HL-60 (cell line): ENCODE data around the gene CDH23.
A peak's percentile ranks its signal among the peaks of the same experiment; 100 is the strongest.

Experiments used
- DNase-seq, 2 experiments: peaks; one replicate each; pipeline ENCODE4 v3.0.0-alpha.2; 2010 to 2020; ENCODE audit warnings: low read depth in 1 of 2, low spot score in 1 of 2
- H3K27ac ChIP-seq: fragments of 250-450 bp; sonication (Bioruptor Pico); replicated peaks from 2 replicates; pipeline ENCODE4 v1.5.1; 2020; ENCODE audit warnings: mild to moderate bottlenecking, moderate library complexity
- H3K27me3 ChIP-seq: fragments of 250-450 bp; sonication (Bioruptor Pico); 2 replicates; pipeline ENCODE4 v1.5.1; 2021; ENCODE audit warnings: mild to moderate bottlenecking, moderate library complexity; ENCODE audit not compliant: insufficient read depth, poor library complexity, severe bottlenecking
- H3K4me3 ChIP-seq: replicated peaks from 2 replicates; pipeline ENCODE4 v1.5.1; 2011; ENCODE audit warnings: mild to moderate bottlenecking, control low read depth, low read length; ENCODE audit not compliant: insufficient read depth
- CTCF ChIP-seq: IDR thresholded peaks from one replicate; pipeline ENCODE4 v1.5.1; 2011; ENCODE audit warnings: low read length, control low read depth, inconsistent platforms; ENCODE audit not compliant: insufficient read depth
- GABPA ChIP-seq: IDR thresholded peaks from 2 replicates; pipeline ENCODE4 v1.6.1; 2012; ENCODE audit warnings: low read depth
- POLR2AphosphoS5 ChIP-seq: IDR thresholded peaks from 2 replicates; pipeline ENCODE4 v1.6.1; 2012; ENCODE audit warnings: low read depth
- REST ChIP-seq: IDR thresholded peaks from 2 replicates; pipeline ENCODE4 v1.6.1; 2012; ENCODE audit warnings: low read depth; ENCODE audit not compliant: insufficient replicate concordance
- SPI1 ChIP-seq: IDR thresholded peaks from 2 replicates; pipeline ENCODE4 v1.6.1; 2012; ENCODE audit warnings: low read depth, mild to moderate bottlenecking, borderline replicate concordance

The CDH23 gene

GRCh38 chr10:71752391-71753090 is 355.8 kb downstream of the CDH23 start:
- DNase-seq, result no peak
- TF ChIP-seq POLR2AphosphoS5, result peak; percentile 65; the same call in 1 of the 2 replicates
- TF ChIP-seq SPI1, result no peak
- no peak for TF ChIP-seq REST
- no peak for TF ChIP-seq GABPA
- no peak overlapping the region for H3K4me3 ChIP-seq
- peak overlapping the region; percentile 73 for H3K27ac ChIP-seq
- no peaks in the 10 kb centered on the region for H3K27me3 ChIP-seq

- Histone ChIP-seq H3K27ac (peak overlapping the region; percentile 73), H3K27me3 (no peaks in the 10 kb centered on the region), H3K4me3 (no peak overlapping the region)
- peak; percentile 84 to 99 for DNase-seq
- TF ChIP-seq REST, result peak; percentile 67
- no peak for TF ChIP-seq CTCF
- TF ChIP-seq SPI1, result peak; percentile 82; the same call in 1 of the 2 replicates
- TF ChIP-seq GABPA, result no peak
- TF ChIP-seq POLR2AphosphoS5, result peak; percentile 99
These were observed 356.6 kb downstream of the CDH23 start for GRCh38 chr10:71753091-71753959.

GRCh38 chr10:71753960-71754505 is 357.3 kb downstream of the CDH23 start:
- Histone ChIP-seq H3K4me3 (no peak overlapping the region), H3K27ac (peak overlapping the region; percentile 71), H3K27me3 (no peaks in the 10 kb centered on the region)
- DNase-seq, result peak in 1 of 2 experiments; percentile 34
- TF ChIP-seq POLR2AphosphoS5, result no peak
- no peak for TF ChIP-seq GABPA

- H3K27me3 ChIP-seq, result no peaks in the 10 kb centered on the region
- TF ChIP-seq REST (no peak), GABPA (no peak), SPI1 (no peak), CTCF (no peak), POLR2AphosphoS5 (no peak)
- DNase-seq, result peak; percentile 58 to 75
- peak overlapping the region; percentile 71 for H3K27ac ChIP-seq
- H3K4me3 ChIP-seq, result no peak overlapping the region
These were observed 357.8 kb downstream of the CDH23 start for GRCh38 chr10:71754562-71754961.
